ENCODE results near the gene GLRX2.
"Not testable (repeated sequence)": the region's sequence is repeated elsewhere in the genome, so short reads cannot be mapped to it uniquely, and the experiment has no call there.

Gene GLRX2

GRCh38 chr1:193104907-193105820, at the start of gene GLRX2:
GLRX2 (minus strand) TSS chr1:193105414; CDS start chr1:193105382, 32 bp downstream.
- no peak for DNase-seq (ENCODE audit: low read depth)

- no peak for DNase-seq (ENCODE audit: low read depth)
Observed at GRCh38 chr1:193144999-193145398, 39.8 kb upstream of the GLRX2 start.

GRCh38 chr1:193144361-193144938, 39.2 kb upstream of the GLRX2 start:
- no peak for DNase-seq (ENCODE audit: low read depth)

GRCh38 chr1:193143285-193143684, 38.1 kb upstream of the GLRX2 start:
- DNase-seq (ENCODE audit: low read depth) = no peak

GRCh38 chr1:193142409-193142808, 37.2 kb upstream of the GLRX2 start:
- DNase-seq (ENCODE audit: low read depth) = no peak

GRCh38 chr1:193141804-193142203, 36.6 kb upstream of the GLRX2 start:
- DNase-seq (ENCODE audit: low read depth) = no peak

- no peak for DNase-seq (ENCODE audit: low read depth)
Observed at GRCh38 chr1:193140254-193140653, 35.0 kb upstream of the GLRX2 start.

GRCh38 chr1:193131266-193131860, 26.1 kb upstream of the GLRX2 start:
- no peak for DNase-seq (ENCODE audit: low read depth)

- no peak for DNase-seq (ENCODE audit: low read depth)
Observed at GRCh38 chr1:193125369-193125768, 20.2 kb upstream of the GLRX2 start.

GRCh38 chr1:193123751-193124150, 18.5 kb upstream of the GLRX2 start:
- DNase-seq (ENCODE audit: low read depth) = no peak

GRCh38 chr1:193121616-193122593, 16.7 kb upstream of the GLRX2 start, which contains the start of gene CDC73:
CDC73 (plus strand) TSS chr1:193122031; CDS start chr1:193122201, 170 bp downstream.
- DNase-seq (ENCODE audit: low read depth) = peak; percentile 87

- no peak for DNase-seq (ENCODE audit: low read depth)
Observed at GRCh38 chr1:193120604-193121166, 15.5 kb upstream of the GLRX2 start.

- DNase-seq (ENCODE audit: low read depth) = no peak
Observed at GRCh38 chr1:193118803-193119730, 13.9 kb upstream of the GLRX2 start.

- DNase-seq (ENCODE audit: low read depth) = no peak
Observed at GRCh38 chr1:193118194-193118593, 13.0 kb upstream of the GLRX2 start.

GRCh38 chr1:193117167-193117566, 12.0 kb upstream of the GLRX2 start:
- not testable (repeated sequence) for DNase-seq (ENCODE audit: low read depth)

- DNase-seq (ENCODE audit: low read depth) = peak; percentile 94
Observed at GRCh38 chr1:193115629-193116227, 10.5 kb upstream of the GLRX2 start.

- DNase-seq (ENCODE audit: low read depth) = no peak
Observed at GRCh38 chr1:193114485-193115095, 9.4 kb upstream of the GLRX2 start.

GRCh38 chr1:193113992-193114332, 8.7 kb upstream of the GLRX2 start:
- no peak for DNase-seq (ENCODE audit: low read depth)

- DNase-seq (ENCODE audit: low read depth) = no peak
Observed at GRCh38 chr1:193113258-193113991, 8.2 kb upstream of the GLRX2 start.

Measured in HS-5 (cell line).